ENCODE data around the gene CRYGD.
"Not testable (repeated sequence)": the region's sequence is repeated elsewhere in the genome, so short reads cannot be mapped to it uniquely, and the experiment has no call there.

Gene CRYGD

GRCh38 chr2:208124013-208124715 is at the start of gene CRYGD:
Gene CRYGD (minus strand): TSS chr2:208124524. CDS start chr2:208124473, 51 bp downstream.
- DNase-seq (ENCODE audit: low read depth in 2 of 2), result not testable (repeated sequence)

GRCh38 chr2:208172125-208172524 is 47.8 kb upstream of the CRYGD start:
- DNase-seq (ENCODE audit: low read depth in 2 of 2), result no peak

GRCh38 chr2:208164951-208165755 is 40.8 kb upstream of the CRYGD start:
- no peak for DNase-seq (ENCODE audit: low read depth in 2 of 2)

GRCh38 chr2:208163489-208163888 is 39.2 kb upstream of the CRYGD start, which contains the start of gene CRYGA:
Gene CRYGA (minus strand): TSS chr2:208163589. CDS start chr2:208163556, 33 bp downstream.
- DNase-seq (ENCODE audit: low read depth in 2 of 2), result no peak

GRCh38 chr2:208156439-208156838 is 32.1 kb upstream of the CRYGD start:
- no peak for DNase-seq (ENCODE audit: low read depth in 2 of 2)

GRCh38 chr2:208153156-208153555 is 28.8 kb upstream of the CRYGD start:
- no peak for DNase-seq (ENCODE audit: low read depth in 2 of 2)

GRCh38 chr2:208150956-208151355 is 26.6 kb upstream of the CRYGD start:
- DNase-seq (ENCODE audit: low read depth in 2 of 2), result no peak

GRCh38 chr2:208150094-208150493 is 25.8 kb upstream of the CRYGD start:
- no peak for DNase-seq (ENCODE audit: low read depth in 2 of 2)

GRCh38 chr2:208148803-208149202 is 24.5 kb upstream of the CRYGD start:
- DNase-seq (ENCODE audit: low read depth in 2 of 2), result no peak

- DNase-seq (ENCODE audit: low read depth in 2 of 2), result no peak
Measured at GRCh38 chr2:208147759-208148158, 23.4 kb upstream of the CRYGD start.

GRCh38 chr2:208147008-208147407 is 22.7 kb upstream of the CRYGD start:
- DNase-seq (ENCODE audit: low read depth in 2 of 2), result no peak

GRCh38 chr2:208146006-208146405 is 21.7 kb upstream of the CRYGD start, which contains the start of gene CRYGB:
Gene CRYGB (minus strand): TSS chr2:208146158. CDS start chr2:208146120, 38 bp downstream.
- DNase-seq (ENCODE audit: low read depth in 2 of 2), result no peak

- DNase-seq (ENCODE audit: low read depth in 2 of 2), result no peak
Measured at GRCh38 chr2:208142925-208143799, 18.8 kb upstream of the CRYGD start.

GRCh38 chr2:208142240-208142924 is 18.1 kb upstream of the CRYGD start:
- no peak for DNase-seq (ENCODE audit: low read depth in 2 of 2)

GRCh38 chr2:208139447-208139846 is 15.1 kb upstream of the CRYGD start:
- DNase-seq (ENCODE audit: low read depth in 2 of 2), result no peak

GRCh38 chr2:208138334-208138733 is 14.0 kb upstream of the CRYGD start:
- not testable (repeated sequence) for DNase-seq (ENCODE audit: low read depth in 2 of 2)

GRCh38 chr2:208136716-208137094 is 12.4 kb upstream of the CRYGD start:
- DNase-seq (ENCODE audit: low read depth in 2 of 2), result no peak

GRCh38 chr2:208135794-208136715 is 11.7 kb upstream of the CRYGD start:
- DNase-seq (ENCODE audit: low read depth in 2 of 2), result no peak

- DNase-seq (ENCODE audit: low read depth in 2 of 2), result no peak
Measured at GRCh38 chr2:208134928-208135586, 10.7 kb upstream of the CRYGD start.

GRCh38 chr2:208130712-208131110 is 6.4 kb upstream of the CRYGD start:
- DNase-seq (ENCODE audit: low read depth in 2 of 2), result no peak

All from stimulated activated CD4-positive, alpha-beta T cell treated with anti-CD3 and anti-CD28 coated beads, Interleukin-12 subunit alpha, Interleukin-12 subunit beta, amount 100 ng/mL, for 24 hours (primary cell).